ENCODE results near the gene SLC8A1.

SLC8A1 gene

DNA sequence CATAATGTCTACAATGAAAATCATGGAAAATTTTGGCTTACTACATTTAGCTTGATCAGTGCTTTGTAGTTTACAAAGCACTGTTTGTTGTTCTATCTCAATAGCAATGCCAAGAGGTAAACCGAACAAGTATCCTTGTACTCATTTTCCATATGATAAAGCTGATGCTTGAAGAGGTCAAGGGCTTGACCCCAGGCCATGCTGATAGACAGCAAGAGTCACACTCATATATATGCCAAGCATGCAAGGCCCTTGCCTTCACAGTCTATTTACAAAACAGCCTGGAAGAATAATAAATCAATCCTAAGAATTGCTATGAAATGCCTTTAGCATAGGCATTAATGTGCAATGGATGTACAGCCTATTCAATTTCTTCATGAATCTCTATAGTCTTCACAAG, 71.8 kb downstream of the SLC8A1 start:
- TF ChIP-seq, protein P1, sequence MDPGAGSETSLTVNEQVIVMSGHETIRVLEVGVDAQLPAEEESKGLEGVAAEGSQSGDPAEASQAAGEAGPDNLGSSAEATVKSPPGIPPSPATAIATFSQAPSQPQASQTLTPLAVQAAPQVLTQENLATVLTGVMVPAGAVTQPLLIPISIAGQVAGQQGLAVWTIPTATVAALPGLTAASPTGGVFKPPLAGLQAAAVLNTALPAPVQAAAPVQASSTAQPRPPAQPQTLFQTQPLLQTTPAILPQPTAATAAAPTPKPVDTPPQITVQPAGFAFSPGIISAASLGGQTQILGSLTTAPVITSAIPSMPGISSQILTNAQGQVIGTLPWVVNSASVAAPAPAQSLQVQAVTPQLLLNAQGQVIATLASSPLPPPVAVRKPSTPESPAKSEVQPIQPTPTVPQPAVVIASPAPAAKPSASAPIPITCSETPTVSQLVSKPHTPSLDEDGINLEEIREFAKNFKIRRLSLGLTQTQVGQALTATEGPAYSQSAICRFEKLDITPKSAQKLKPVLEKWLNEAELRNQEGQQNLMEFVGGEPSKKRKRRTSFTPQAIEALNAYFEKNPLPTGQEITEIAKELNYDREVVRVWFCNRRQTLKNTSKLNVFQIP (CRISPR knock-in tag; IDR thresholded peaks at IDR 0.05; ENCODE audit: borderline replicate concordance, low read depth) = no peak
- no peak for TF ChIP-seq ZNF70 (CRISPR knock-in tag; IDR thresholded peaks at IDR 0.05)
- TF ChIP-seq RARB (CRISPR knock-in tag; IDR thresholded peaks at IDR 0.05) = no peak
- no peak for TF ChIP-seq TCF4 (CRISPR knock-in tag; IDR thresholded peaks at IDR 0.05; ENCODE audit: borderline replicate concordance)
- no peak for ATAC-seq

GRCh38 chr2:40374543-40375240, 77.2 kb downstream of the SLC8A1 start:
- TF ChIP-seq CREB5 (CRISPR knock-in tag; IDR thresholded peaks at IDR 0.05; ENCODE audit: low read depth) (no peak), CSDC2 (CRISPR knock-in tag; IDR thresholded peaks at IDR 0.05) (0 out of 2 replicates have a peak, but pooled peaks have one; percentile 33)
- ATAC-seq = no peak

GRCh38 chr2:40373111-40373510, 78.8 kb downstream of the SLC8A1 start:
- TF ChIP-seq OSR1 (CRISPR knock-in tag; IDR thresholded peaks at IDR 0.05) (no peak), ISL1 (CRISPR knock-in tag; IDR thresholded peaks at IDR 0.05) (peak; percentile 80), SNAI2 (CRISPR knock-in tag; IDR thresholded peaks at IDR 0.05) (no peak), ZFP30 (CRISPR knock-in tag; IDR thresholded peaks at IDR 0.05) (no peak), RARB (CRISPR knock-in tag; IDR thresholded peaks at IDR 0.05) (no peak), TOX (CRISPR knock-in tag; IDR thresholded peaks at IDR 0.05; ENCODE audit: borderline replicate concordance) (0 out of 2 replicates have a peak, but pooled peaks have one; percentile 22)
- no peak for ATAC-seq

DNA sequence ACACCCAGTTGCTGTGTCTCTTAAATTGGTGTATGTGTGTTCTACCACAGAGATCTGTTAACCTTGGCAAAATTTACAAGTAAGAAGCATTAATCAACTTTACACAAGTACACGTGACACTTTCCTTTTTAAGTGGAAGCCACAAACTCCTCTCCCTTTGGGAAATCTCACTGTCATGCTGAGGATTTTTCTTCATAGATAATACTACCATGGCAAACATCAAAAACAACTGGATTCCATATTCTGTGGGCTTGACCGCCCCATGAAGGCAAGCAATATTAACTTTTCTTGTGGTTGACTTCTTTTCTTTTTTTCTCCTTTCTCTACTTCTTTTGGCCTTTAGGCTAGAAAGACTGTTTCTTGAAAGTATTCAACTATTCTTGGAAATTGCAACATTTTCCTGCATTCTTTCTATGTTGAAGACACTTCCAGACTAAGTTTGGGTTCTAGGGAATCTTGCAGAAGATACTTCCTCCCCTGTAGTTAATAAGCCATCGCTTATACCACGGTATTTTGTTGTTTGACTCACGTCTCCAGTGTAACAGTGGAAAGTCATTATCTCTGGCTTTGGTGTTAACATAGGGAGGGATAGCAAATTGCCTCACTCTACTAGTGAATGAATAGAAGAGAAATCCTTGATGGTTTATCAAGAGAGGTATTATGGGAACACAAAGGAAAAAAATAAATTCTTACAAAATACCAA, 79.5 kb downstream of the SLC8A1 start:
- no peak for TF ChIP-seq ARNTL (CRISPR knock-in tag; IDR thresholded peaks at IDR 0.05; ENCODE audit: borderline replicate concordance, low read depth)
- no peak for TF ChIP-seq ZC3H10 (CRISPR knock-in tag; IDR thresholded peaks at IDR 0.05)
- TF ChIP-seq SNAI2 (CRISPR knock-in tag; IDR thresholded peaks at IDR 0.05) = no peak
- no peak for TF ChIP-seq BACH2 (CRISPR knock-in tag; IDR thresholded peaks at IDR 0.05; ENCODE audit: borderline replicate concordance)
- no peak for TF ChIP-seq TOX (CRISPR knock-in tag; IDR thresholded peaks at IDR 0.05; ENCODE audit: borderline replicate concordance)
- no peak for TF ChIP-seq ZNF70 (CRISPR knock-in tag; IDR thresholded peaks at IDR 0.05)
- TF ChIP-seq ZFP30 (CRISPR knock-in tag; IDR thresholded peaks at IDR 0.05) = no peak
- TF ChIP-seq ISL1 (CRISPR knock-in tag; IDR thresholded peaks at IDR 0.05) = no peak
- no peak for TF ChIP-seq OSR1 (CRISPR knock-in tag; IDR thresholded peaks at IDR 0.05)
- TF ChIP-seq TSHZ2 (CRISPR knock-in tag; IDR thresholded peaks at IDR 0.05) = no peak
- no peak for TF ChIP-seq RARB (CRISPR knock-in tag; IDR thresholded peaks at IDR 0.05)
- no peak for TF ChIP-seq CREB5 (CRISPR knock-in tag; IDR thresholded peaks at IDR 0.05; ENCODE audit: low read depth)
- no peak for TF ChIP-seq ESRRG (CRISPR knock-in tag; IDR thresholded peaks at IDR 0.05)
- no peak for TF ChIP-seq CSDC2 (CRISPR knock-in tag; IDR thresholded peaks at IDR 0.05)
- TF ChIP-seq, protein P2, sequence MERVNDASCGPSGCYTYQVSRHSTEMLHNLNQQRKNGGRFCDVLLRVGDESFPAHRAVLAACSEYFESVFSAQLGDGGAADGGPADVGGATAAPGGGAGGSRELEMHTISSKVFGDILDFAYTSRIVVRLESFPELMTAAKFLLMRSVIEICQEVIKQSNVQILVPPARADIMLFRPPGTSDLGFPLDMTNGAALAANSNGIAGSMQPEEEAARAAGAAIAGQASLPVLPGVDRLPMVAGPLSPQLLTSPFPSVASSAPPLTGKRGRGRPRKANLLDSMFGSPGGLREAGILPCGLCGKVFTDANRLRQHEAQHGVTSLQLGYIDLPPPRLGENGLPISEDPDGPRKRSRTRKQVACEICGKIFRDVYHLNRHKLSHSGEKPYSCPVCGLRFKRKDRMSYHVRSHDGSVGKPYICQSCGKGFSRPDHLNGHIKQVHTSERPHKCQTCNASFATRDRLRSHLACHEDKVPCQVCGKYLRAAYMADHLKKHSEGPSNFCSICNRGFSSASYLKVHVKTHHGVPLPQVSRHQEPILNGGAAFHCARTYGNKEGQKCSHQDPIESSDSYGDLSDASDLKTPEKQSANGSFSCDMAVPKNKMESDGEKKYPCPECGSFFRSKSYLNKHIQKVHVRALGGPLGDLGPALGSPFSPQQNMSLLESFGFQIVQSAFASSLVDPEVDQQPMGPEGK (CRISPR knock-in tag; IDR thresholded peaks at IDR 0.05; ENCODE audit: borderline replicate concordance) = no peak
- TF ChIP-seq ZFP3 (CRISPR knock-in tag; IDR thresholded peaks at IDR 0.05) = no peak
- no peak for TF ChIP-seq GLIS3 (CRISPR knock-in tag; IDR thresholded peaks at IDR 0.05)
- peak; percentile 6; the same call in 2 of the 3 replicates for ATAC-seq

Data from SK-N-SH treated with all-trans-retinoic acid at 6 μM for 48 hours (cell line).